Activated CD4-positive, alpha-beta T cell treated with anti-CD3 and anti-CD28 coated beads for 48 hours (primary cell): ENCODE results near the gene MMP1.
"Not testable (repeated sequence)": the region's sequence is repeated elsewhere in the genome, so short reads cannot be mapped to it uniquely, and the experiment has no call there.

Experiments used
- DNase-seq: peaks from one replicate; pipeline ENCODE4 v3.0.0-alpha.2; 2020

The MMP1 gene

DNA sequence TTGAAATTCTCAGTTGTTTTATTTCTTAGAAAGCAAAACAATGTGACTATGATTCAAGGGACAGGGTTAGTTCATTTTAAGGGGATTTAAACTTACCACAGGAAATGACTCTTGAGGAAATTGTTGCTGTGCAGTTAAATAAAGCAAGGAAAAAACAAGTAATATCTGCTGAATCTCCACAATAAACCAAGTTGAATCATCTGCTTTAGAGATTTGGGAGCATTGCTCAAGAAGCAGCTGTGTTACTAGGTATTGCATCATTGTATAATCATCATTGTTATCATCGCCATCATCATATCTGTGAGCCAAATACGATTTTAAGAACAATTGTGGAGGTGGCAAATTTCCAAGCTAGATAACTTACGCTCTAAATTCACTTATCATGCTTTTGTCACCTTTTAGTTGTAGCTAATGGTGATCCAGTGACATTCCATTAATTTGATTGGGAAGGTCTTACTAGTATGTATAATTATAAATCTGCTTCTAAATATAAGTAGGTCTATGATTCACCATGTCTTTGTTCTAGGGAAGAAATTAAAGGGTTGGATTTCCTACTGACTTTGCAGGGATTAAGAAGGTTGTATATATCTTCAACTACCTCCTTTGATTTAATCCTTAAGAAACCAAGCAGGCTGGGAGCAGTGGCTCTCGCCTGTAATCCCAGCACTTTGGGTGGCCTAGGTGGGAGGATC, 37.5 kb downstream of the MMP1 start:
- no peak for DNase-seq

DNA sequence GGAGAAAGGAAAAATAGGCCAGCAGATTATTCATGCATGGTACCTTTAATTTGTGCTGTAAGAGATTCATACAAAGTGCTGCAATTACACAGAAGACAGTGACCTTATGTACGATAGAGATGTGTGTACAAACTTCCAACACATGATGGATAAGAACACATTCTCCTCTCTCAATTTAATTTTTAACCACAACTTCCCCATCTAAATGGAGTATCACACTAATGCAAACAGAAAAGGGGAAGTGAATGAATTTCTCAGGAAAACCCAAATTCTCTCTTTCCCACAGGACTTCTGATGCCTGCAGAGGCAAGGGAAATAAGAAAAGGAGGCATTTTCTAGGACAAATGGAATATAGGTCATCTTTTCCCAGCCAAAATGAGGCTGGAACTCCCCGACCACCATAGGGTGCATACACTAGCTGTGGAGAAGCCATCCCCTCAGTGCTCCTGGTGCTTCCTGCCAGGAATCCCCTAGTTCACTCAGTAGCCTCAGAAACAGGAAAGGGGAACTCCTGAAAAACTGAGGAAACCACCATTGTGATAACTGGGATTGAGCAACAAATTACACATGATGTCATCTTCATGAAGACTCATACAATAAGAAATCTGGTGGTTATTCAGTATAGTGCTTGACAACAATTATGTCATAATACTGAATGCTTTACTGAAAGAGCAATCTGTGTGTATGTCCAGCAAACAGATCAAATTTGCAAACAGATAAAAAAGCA, 40.0 kb downstream of the MMP1 start:
- DNase-seq, result no peak

DNA sequence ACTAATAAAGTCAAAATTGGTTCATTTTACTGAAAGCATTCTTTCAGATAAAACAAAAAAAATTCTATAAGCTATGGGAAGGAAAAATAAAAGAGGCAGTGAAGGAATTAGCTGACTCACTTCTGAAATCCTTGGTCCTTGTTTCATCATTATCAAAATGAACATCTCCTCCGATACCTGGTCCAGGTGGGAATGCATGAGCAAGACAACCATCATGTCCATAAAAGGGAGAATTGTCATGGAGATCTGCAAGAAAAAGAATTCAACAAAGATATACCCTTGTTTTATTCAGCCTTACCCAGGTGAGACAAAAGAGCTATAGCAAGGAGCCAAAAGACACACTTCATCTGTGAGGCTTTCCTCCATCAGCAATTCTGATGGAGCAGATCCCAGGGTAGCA, 44.7 kb downstream of the MMP1 start:
- no peak for DNase-seq

DNA sequence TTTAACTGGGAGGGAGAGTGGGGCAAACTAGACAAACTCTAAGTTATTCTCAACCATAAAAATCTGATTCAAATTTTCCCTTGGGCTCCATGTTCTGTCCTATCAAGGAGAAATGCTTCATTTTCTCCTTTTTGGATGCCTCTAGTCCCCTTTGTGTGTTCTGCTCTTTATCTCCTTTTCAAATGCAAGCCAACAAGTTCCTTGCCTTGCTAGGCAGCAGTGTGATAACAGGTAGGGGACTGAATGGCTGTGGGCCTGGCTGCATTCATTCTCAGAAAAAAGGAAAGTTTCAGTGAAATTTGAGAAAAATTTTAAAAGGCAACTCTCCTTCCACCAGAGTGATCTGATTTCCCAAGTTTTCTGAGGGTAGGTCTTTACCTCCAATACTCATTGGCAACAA, 46.3 kb downstream of the MMP1 start:
- no peak for DNase-seq

DNA sequence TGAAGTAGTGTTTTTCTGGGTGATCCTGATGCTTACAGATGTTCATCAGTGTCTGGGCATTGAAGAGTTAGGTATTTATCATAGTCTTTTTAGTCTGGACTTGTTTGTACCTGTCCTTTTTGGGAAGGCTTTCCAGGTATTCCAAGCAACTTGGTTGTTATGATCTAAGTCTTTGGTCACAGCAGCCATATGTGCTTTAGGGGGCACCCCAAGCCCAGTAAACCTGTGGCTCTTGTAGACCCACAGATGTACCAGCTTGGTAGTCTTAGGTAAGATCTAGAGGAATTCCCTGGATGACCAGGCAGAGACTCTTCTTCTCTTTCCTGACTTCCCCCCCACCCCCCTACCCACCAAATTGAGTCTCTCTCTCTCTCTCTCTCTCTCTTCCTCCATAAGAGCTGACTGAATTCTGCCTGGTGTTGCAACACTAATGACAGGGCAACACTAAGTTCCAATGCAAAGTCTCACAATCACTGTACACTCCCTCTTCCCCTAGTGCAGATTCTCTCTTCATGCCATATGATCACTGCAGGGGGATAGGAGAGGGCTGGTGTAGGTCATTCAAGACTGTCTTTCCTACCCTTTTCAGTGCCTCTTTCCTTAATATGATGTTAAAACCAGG, 48.7 kb downstream of the MMP1 start:
- no peak for DNase-seq

DNA sequence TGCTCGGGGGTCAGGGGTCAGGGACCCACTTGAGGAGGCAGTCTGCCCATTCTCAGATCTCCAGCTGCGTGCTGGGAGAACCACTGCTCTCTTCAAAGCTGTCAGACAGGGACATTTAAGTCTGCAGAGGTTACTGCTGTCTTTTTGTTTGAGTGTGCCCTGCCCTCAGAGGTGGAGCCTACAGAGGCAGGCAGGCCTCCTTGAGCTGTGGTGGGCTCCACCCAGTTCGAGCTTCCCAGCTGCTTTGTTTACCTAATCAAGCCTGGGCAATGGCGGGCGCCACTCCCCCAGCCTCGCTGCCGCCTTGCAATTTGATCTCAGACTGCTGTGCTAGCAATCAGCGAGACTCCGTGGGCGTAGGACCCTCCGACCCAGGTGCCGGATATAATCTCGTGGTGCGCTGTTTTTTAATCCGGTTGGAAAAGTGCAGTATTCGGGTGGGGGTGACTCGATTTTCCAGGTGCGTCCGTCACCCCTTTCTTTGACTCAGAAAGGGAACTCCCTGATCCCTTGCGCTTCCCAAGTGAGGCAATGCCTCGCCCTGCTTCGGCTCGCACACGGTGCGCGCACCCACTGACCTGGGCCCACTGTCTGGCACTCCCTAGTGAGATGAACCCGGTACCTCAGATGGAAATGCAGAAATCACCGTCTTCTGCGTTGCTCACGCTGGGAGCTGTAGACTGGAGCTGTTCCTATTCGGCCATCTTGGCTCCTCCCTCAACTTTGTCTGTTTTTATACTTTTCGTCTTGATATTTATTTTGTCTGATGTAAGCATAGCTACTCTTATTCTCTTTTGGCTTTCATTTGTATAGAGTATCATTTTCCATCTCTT, 51.0 kb downstream of the MMP1 start:
- not testable (repeated sequence) for DNase-seq
